Panc1 (cell line): ENCODE measurements around the gene MTMR2.

Source experiments
- CTCF ChIP-seq: fragments of 450-650 bp; IDR thresholded peaks from 2 replicates; pipeline ENCODE4 v1.5.1; 2017; ENCODE audit warnings: mild to moderate bottlenecking
- POLR2AphosphoS5 ChIP-seq: IDR thresholded peaks from 2 replicates; pipeline ENCODE4 v1.6.1; 2012; ENCODE audit warnings: mild to moderate bottlenecking, low read depth, low read length, moderate library complexity
- REST ChIP-seq, 2 experiments: IDR thresholded peaks; 2 replicates each; pipeline ENCODE4 v1.6.1; 2011 to 2012; ENCODE audit warnings: low read depth in 2 of 2, control low read depth in 1 of 2, low read length in 1 of 2, mild to moderate bottlenecking in 1 of 2, moderate library complexity in 1 of 2; ENCODE audit not compliant: insufficient read depth in 1 of 2
- SIN3A ChIP-seq: IDR thresholded peaks from 2 replicates; pipeline ENCODE4 v1.6.1; 2012; ENCODE audit warnings: low read depth, mild to moderate bottlenecking, low read length, moderate library complexity, borderline replicate concordance; ENCODE audit not compliant: insufficient read depth

GRCh38 chr11:95895815-95896214, 28.1 kb downstream of the MTMR2 start:
- TF ChIP-seq CTCF (no peak), REST (IDR thresholded peaks at IDR 0.05; ENCODE audit: insufficient read depth in 1 of 2, low read depth in 2 of 2, low read length in 1 of 2) (no peak), POLR2AphosphoS5 (no peak), SIN3A (no peak)
